Parathyroid adenoma (tissue), 2 donors: ENCODE measurements around the gene GCG.

Experiments used
- H2AFZ ChIP-seq: fragments of 300-600 bp; sonication (generic); one replicate; pipeline ENCODE4 v1.7.0; 2017; ENCODE audit warnings: antibody characterized with exemption, mild to moderate bottlenecking
- H3K27ac ChIP-seq: fragments of 300-600 bp; sonication (generic); one replicate; pipeline ENCODE4 v1.7.0; 2017
- H3K27me3 ChIP-seq: fragments of 300-600 bp; sonication (generic); one replicate; pipeline ENCODE4 v1.7.0; 2017; ENCODE audit warnings: low read length; ENCODE audit not compliant: control insufficient read depth, insufficient read depth
- H3K36me3 ChIP-seq: fragments of 300-600 bp; sonication (generic); one replicate; pipeline ENCODE4 v1.7.0; 2017; ENCODE audit warnings: low read length; ENCODE audit not compliant: control insufficient read depth, insufficient read depth
- H3K4me1 ChIP-seq: fragments of 300-600 bp; sonication (generic); one replicate; pipeline ENCODE4 v1.7.0; 2017; ENCODE audit warnings: control low read depth
- H3K4me2 ChIP-seq: fragments of 300-600 bp; sonication (generic); one replicate; pipeline ENCODE4 v1.7.0; 2017; ENCODE audit warnings: low read length
- H3K4me3 ChIP-seq: fragments of 300-600 bp; sonication (generic); one replicate; pipeline ENCODE4 v1.7.0; 2017; ENCODE audit warnings: low read depth, low read length
- H3K79me2 ChIP-seq: fragments of 300-600 bp; sonication (generic); one replicate; pipeline ENCODE4 v1.7.0; 2017; ENCODE audit warnings: control low read depth
- H3K9ac ChIP-seq: fragments of 300-600 bp; sonication (generic); one replicate; pipeline ENCODE4 v1.7.0; 2017; ENCODE audit warnings: mild to moderate bottlenecking
- H3K9me3 ChIP-seq: fragments of 300-600 bp; sonication (generic); one replicate; pipeline ENCODE4 v1.7.0; 2017; ENCODE audit warnings: low read length; ENCODE audit not compliant: control insufficient read depth
- CTCF ChIP-seq: fragments of 300-600 bp; sonication (generic); IDR thresholded peaks from one replicate; pipeline ENCODE4 v1.7.0; 2017; ENCODE audit warnings: antibody characterized with exemption, mild to moderate bottlenecking
- donor health status: primary hyperparathyroidism.

Gene GCG

GRCh38 chr2:162196638-162197037 is 44.6 kb upstream of the GCG start:
- Histone ChIP-seq H3K9me3 (no peaks in the 10 kb centered on the region), H3K4me3 (no peak overlapping the region), H3K4me1 (no peaks in the 10 kb centered on the region), H3K9ac (no peak overlapping the region), H3K79me2 (no peaks in the 10 kb centered on the region), H3K27ac (no peak overlapping the region), H2AFZ (no peak overlapping the region), H3K36me3 (no peaks in the 10 kb centered on the region), H3K27me3 (no peaks in the 10 kb centered on the region), H3K4me2 (no peak overlapping the region)
- no peak for TF ChIP-seq CTCF

- Histone ChIP-seq H2AFZ (no peak overlapping the region), H3K4me1 (no peaks in the 10 kb centered on the region), H3K27me3 (no peaks in the 10 kb centered on the region), H3K27ac (no peak overlapping the region), H3K4me3 (no peak overlapping the region), H3K36me3 (no peaks in the 10 kb centered on the region), H3K79me2 (no peaks in the 10 kb centered on the region), H3K4me2 (no peak overlapping the region), H3K9ac (no peak overlapping the region), H3K9me3 (no peaks in the 10 kb centered on the region)
- no peak for TF ChIP-seq CTCF
Measured at GRCh38 chr2:162188451-162188850, 36.4 kb upstream of the GCG start.

- no peak overlapping the region for H3K4me3 ChIP-seq
- H3K79me2 ChIP-seq, result no peaks in the 10 kb centered on the region
- no peak overlapping the region for H3K27ac ChIP-seq
- no peak overlapping the region for H2AFZ ChIP-seq
- no peak overlapping the region for H3K4me2 ChIP-seq
- no peaks in the 10 kb centered on the region for H3K9me3 ChIP-seq
- no peak overlapping the region for H3K9ac ChIP-seq
- H3K36me3 ChIP-seq, result no peaks in the 10 kb centered on the region
- no peak for TF ChIP-seq CTCF
- no peaks in the 10 kb centered on the region for H3K27me3 ChIP-seq
- no peaks in the 10 kb centered on the region for H3K4me1 ChIP-seq
Measured at GRCh38 chr2:162185541-162186232, 33.6 kb upstream of the GCG start.

GRCh38 chr2:162184821-162185450 is 32.9 kb upstream of the GCG start:
- H3K4me1 ChIP-seq, result no peaks in the 10 kb centered on the region
- no peak overlapping the region for H3K27ac ChIP-seq
- H3K9ac ChIP-seq, result no peak overlapping the region
- H3K4me3 ChIP-seq, result no peak overlapping the region
- H2AFZ ChIP-seq, result no peak overlapping the region
- H3K27me3 ChIP-seq, result no peaks in the 10 kb centered on the region
- H3K79me2 ChIP-seq, result no peaks in the 10 kb centered on the region
- no peak overlapping the region for H3K4me2 ChIP-seq
- no peaks in the 10 kb centered on the region for H3K9me3 ChIP-seq
- H3K36me3 ChIP-seq, result no peaks in the 10 kb centered on the region
- no peak for TF ChIP-seq CTCF

GRCh38 chr2:162184359-162184758 is 32.3 kb upstream of the GCG start:
- Histone ChIP-seq H3K79me2 (no peaks in the 10 kb centered on the region), H3K4me1 (no peaks in the 10 kb centered on the region), H3K27me3 (no peaks in the 10 kb centered on the region), H3K9ac (no peak overlapping the region), H3K4me2 (no peak overlapping the region), H3K4me3 (no peak overlapping the region), H2AFZ (no peak overlapping the region), H3K9me3 (no peaks in the 10 kb centered on the region), H3K27ac (no peak overlapping the region), H3K36me3 (no peaks in the 10 kb centered on the region)
- no peak for TF ChIP-seq CTCF
